HG03460 (cell line): ENCODE measurements around the gene ATXN7L1.

Source experiments
- ATAC-seq: cut with Tn5 transposase; IDR thresholded peaks from one replicate; pipeline ENCODE4 v1.9.1; 2021; ENCODE audit not compliant: unreplicated experiment

The ATXN7L1 gene

GRCh38 chr7:105682341-105683060 is 193.9 kb downstream of the ATXN7L1 start:
- ATAC-seq = no peak

GRCh38 chr7:105680505-105681187 is 195.8 kb downstream of the ATXN7L1 start:
- ATAC-seq = no peak

GRCh38 chr7:105678811-105679495 is 197.4 kb downstream of the ATXN7L1 start:
- ATAC-seq = peak; percentile 45

- peak; percentile 63 for ATAC-seq
Measured at GRCh38 chr7:105677817-105678573, 198.4 kb downstream of the ATXN7L1 start.

GRCh38 chr7:105677410-105677730 is 199.0 kb downstream of the ATXN7L1 start:
- ATAC-seq = no peak

GRCh38 chr7:105675934-105676371 is 200.4 kb downstream of the ATXN7L1 start:
- ATAC-seq = no peak

GRCh38 chr7:105674200-105674920 is 202.0 kb downstream of the ATXN7L1 start:
- ATAC-seq = no peak

GRCh38 chr7:105673367-105674084 is 202.9 kb downstream of the ATXN7L1 start:
- no peak for ATAC-seq

- no peak for ATAC-seq
Measured at GRCh38 chr7:105672801-105673200, 203.6 kb downstream of the ATXN7L1 start.

GRCh38 chr7:105666324-105666723 is 210.1 kb downstream of the ATXN7L1 start:
- ATAC-seq = no peak

- ATAC-seq = no peak
Measured at GRCh38 chr7:105665684-105666083, 210.7 kb downstream of the ATXN7L1 start.

- no peak for ATAC-seq
Measured at GRCh38 chr7:105664816-105665525, 211.4 kb downstream of the ATXN7L1 start.

- no peak for ATAC-seq
Measured at GRCh38 chr7:105662998-105663397, 213.4 kb downstream of the ATXN7L1 start.

GRCh38 chr7:105661625-105662024 is 214.8 kb downstream of the ATXN7L1 start:
- no peak for ATAC-seq

- ATAC-seq = peak; percentile 48
Measured at GRCh38 chr7:105656922-105657521, 219.4 kb downstream of the ATXN7L1 start.

GRCh38 chr7:105655500-105656380 is 220.7 kb downstream of the ATXN7L1 start:
- ATAC-seq = no peak

- ATAC-seq = no peak
Measured at GRCh38 chr7:105655067-105655466, 221.3 kb downstream of the ATXN7L1 start.

GRCh38 chr7:105654095-105654686 is 222.2 kb downstream of the ATXN7L1 start:
- ATAC-seq = no peak
